GM19397 (cell line): Measurements from ENCODE around the gene PHACTR4.
"Not testable (repeated sequence)": the region's sequence is repeated elsewhere in the genome, so short reads cannot be mapped to it uniquely, and the experiment has no call there.

Experiments
- ATAC-seq: cut with Tn5 transposase; IDR thresholded peaks from one replicate; pipeline ENCODE4 v1.9.1; 2021; ENCODE audit warnings: mild to moderate bottlenecking, moderate library complexity; ENCODE audit not compliant: unreplicated experiment

The PHACTR4 gene

GRCh38 chr1:28519946-28520725, 150.6 kb downstream of the PHACTR4 start:
- ATAC-seq = no peak

DNA sequence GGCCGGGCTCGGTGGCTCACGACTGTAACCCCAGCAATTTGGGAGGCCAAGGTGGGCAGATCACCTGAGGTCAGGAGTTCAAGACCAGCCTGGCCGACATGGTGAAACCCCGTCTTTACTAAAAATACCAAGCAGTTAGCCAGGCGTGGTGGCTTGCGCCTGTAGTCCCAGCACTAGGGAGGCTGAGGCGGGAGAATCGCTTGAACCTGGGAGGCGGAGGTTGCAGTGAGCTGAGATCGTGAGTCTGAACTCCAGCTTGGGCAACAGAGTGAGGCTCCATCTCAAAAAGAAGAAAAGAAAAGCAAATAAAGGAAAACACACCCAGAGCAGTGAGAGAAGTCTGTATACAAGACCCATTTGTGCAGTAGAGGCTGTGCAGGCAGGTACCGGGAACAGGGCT, 151.3 kb downstream of the PHACTR4 start:
- ATAC-seq = not testable (repeated sequence)

DNA sequence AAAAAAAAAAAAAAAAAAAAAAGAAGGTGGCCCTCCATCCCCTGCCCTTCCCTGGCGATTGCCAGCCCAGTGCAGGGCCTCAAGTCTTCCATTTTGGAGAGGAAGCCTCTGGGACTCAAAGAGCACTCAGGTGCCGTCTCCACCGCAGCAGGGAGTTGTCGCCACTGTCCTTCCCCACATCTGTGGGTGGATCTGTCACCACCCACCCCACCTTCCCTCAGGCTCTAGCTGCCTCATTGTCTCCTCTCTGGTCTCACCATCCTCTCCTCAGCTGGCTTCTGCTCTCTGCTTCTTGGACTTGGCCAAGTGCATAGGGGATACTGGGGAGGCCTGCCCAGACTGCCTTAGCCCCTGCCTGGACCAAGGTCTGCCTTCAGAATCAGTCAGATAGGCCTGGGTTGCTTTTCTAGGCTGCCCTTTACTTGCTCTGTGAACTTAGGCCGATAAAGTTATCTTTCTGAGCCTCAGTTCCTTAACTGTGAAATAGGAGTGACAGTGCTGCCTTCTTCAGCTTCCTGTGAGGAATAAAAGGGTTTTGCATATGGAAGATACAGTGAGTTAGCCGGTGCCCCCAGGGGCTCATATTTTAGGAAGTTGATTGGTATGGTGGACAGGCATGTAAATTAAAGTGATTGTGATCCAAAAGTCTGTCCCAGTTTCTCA, 152.1 kb downstream of the PHACTR4 start:
- no peak for ATAC-seq

DNA sequence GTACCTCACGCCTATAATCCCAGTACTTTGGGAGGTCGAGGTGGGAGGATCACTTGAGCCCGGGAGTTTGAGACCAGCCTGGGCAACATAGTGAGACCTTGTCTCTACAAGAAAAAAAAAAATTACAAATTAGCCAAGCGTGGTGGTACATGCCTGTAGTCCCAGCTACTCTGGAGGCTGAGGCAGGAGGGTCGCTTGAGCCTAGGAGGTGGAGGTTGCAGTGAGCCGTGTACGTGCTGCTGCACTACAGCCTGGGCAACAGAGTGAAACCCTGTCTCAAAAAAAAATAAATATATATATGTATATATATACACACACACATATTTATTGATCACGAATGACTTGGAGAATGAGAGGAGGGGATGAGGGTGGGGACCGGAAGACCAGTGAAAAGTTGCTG, 153.0 kb downstream of the PHACTR4 start:
- not testable (repeated sequence) for ATAC-seq

DNA sequence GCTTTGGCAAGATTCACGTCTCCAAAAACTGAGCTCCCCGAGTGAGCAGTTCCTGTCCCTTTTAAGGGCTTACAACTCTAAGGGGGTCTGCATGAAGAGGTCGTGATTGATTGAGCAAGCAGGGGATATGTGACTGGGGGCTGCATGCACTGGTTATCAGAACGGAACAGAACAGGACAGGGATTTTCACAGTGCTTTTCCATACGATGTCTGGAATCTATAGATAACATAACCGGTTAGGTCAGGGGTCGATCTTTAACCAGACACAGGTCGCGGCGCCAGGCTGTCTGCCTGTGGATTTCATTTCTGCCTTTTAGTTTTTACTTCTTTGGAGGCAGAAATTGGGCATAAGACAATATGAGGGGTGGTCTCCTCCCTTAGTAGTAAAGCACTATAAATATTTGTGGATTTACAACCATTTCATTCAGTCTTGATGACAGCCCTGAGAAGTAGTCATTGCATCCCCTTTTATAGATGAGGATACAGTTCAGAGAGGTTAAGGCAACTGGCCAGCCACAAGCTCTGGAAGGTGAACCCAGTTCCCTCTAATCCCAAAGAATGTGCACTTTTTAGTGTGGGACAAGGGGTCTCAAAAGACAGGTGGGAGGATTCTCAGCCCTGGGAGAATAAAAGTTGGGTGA, 155.6 kb downstream of the PHACTR4 start:
- ATAC-seq = not testable (repeated sequence)

DNA sequence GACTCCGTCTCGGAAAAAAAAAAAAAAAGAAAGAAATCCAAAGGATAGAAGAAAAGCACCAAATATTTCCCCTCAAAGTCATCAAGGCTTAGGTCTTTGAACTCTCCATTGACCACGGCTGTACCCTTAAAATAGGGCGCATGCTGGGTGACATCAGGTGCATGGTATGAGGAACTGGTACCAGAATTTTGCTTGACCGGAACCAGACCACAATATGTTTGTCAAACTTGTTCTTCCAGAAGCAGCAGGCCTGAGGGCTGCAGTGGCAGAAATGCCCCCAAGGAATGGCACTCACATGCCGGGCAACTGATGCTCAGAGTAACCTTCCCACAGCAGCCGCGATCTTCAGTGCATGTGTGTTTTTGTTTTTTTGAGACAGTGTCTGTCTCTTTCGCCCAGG, 157.3 kb downstream of the PHACTR4 start:
- ATAC-seq = no peak

DNA sequence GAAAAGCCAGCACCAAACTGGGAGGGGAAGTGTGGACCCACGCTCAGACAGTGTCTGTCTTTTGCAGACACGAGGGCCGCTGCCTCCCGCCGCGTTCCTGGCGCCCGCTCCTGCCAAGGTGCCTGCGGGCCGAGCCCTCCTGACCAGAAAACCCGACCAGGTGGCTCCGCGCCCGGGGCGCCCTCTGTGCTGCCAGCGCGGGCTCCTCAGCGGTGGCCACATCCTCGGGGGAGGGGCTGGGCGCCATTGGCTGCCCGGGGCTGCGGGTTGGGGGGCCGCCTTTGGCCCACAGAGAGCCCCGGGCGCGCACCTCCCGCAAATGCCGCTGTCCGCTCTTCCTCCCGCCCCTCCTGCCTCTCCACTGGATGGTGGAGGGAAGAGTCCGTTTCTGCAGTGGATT, 160.9 kb downstream of the PHACTR4 start:
- no peak for ATAC-seq

DNA sequence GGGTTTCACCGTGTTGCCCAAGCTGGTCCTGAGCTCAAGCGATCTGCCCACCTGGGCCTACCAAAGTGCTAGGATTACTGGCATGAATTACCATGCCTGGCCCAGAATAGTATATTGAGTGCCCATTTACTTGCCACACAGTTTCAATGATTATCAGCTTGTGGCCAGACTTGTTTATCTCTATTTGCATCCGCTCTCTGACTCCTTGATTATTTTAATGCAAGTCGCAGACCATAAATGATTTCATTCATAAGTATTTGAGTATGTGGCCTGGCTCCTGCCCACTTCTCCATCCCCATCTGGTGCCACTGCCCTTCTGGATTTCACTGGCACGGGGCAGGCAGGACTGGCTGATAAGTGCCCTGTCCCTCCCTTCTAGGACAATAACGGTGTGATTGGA, 165.1 kb downstream of the PHACTR4 start:
- no peak for ATAC-seq

GRCh38 chr1:28535180-28535579, 165.6 kb downstream of the PHACTR4 start:
- ATAC-seq = no peak

GRCh38 chr1:28537457-28538199, 168.1 kb downstream of the PHACTR4 start:
- ATAC-seq = no peak

DNA sequence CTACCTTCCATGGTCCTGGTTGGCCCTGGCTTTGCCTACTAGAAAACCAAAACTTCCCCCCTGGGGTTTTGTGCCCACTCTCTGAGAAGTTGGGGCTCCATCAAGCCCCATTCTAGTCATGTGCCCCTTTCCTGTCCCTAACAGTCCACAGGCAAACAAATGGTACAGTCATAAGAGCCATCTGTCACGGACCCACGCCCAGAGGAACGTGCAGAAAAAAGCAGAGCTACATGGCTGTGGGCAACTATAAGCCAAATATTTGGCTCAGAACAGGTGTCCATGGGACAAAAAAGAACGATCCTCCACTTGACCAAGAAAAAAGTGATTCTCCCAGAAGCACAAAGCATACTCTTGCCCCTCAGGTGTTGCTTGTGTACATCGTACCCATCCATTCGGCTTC, 168.7 kb downstream of the PHACTR4 start:
- ATAC-seq = no peak

GRCh38 chr1:28540651-28541050, 171.1 kb downstream of the PHACTR4 start:
- no peak for ATAC-seq

DNA sequence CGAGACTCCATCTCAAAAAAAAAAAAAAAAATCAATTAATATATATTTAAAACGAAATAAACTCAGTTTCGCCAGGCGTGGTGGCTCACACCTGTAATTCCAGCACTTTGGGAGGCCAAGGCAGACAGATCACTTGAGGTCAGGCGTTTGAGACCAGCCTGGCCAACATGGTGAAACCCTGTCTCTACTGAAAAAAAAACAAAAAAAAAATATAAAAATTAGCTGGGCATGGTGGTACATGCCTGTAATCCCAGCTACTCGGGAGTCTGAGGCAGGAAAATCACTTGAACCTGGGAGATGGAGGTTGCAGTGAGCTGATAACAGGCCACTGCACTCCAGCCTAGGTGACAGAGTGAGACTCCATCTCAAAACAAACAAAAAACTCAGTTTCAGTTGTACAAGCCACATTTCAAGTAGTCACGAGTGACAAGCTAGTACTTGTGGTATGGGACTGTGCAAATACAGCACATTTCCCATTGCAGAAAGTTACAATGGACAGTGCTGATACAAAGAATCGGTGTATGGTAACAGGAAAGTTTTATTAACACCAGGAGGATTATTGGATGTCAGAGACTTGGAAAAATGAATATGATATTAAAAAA, 172.0 kb downstream of the PHACTR4 start:
- ATAC-seq = not testable (repeated sequence)

DNA sequence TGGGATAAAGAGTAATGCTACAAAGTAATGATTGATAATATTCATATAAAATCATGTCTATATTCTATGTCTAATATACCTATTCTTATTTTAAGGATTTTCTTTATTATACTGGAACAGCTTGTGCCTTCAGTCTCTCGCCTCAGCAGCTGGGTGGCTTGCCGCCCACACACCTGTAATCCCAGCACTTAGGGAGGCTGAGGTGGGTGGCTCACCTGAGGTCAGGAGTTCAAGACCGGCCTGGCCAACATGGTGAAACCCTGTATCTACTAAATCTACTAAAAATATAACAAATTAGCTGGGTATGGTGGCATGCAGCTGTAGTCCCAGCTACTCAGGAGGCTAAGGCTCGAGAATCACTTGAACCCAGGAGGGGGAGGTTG, 175.7 kb downstream of the PHACTR4 start:
- no peak for ATAC-seq

DNA sequence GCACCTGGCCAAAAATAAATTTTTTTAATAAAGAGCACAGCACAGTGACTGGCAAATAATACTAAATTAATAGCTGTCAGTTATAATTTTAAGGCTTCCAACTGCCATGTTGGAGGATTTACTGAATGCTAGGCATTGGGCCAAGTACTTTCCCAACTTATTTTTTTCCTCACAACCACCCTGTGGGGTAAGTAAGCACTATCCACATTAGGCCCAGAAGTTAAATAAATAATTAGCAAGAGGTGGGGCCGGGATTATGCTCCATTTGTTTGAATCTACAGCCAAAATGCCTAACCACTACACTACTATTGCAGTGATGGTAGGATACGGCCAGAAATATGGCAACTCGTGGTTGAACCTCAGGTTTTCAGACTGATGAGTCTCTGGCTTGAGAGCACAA, 178.8 kb downstream of the PHACTR4 start:
- ATAC-seq = no peak
